Measurements from ENCODE around the gene VPS11.

- TF ChIP-seq CTCF (conservative IDR thresholded peaks at IDR 0.05), result no peak
- TF ChIP-seq ZFX (IDR thresholded peaks at IDR 0.05), result no peak
These were observed 40.6 kb upstream of the VPS11 start for GRCh38 chr11:119026970-119027369.
